ENCODE results near the gene CTCFL. TPM values are rescaled to one million over a fixed set of nuclear protein-coding genes. Genes with fewer than 3 reads are reported as not detected.
A peak's percentile ranks its signal among the peaks of the same experiment; 100 is the strongest.

The CTCFL gene
- total and polyA plus RNA-seq, 2 experiments from 2014 or later, result not detected

GRCh38 chr20:57552471-57552870 lies 27.5 kb upstream of the CTCFL start:
- in situ Hi-C loops (cut with MboI), result no loop called here
- WGBS, 2 experiments (ENCODE audit: low coverage in 1 of 2, low lambda C conversion rate in 2 of 2, missing lambda C conversion rate in 2 of 2), result 77 to 85% methylated on average over 6 of the region's 6 CpGs
- H3K4me3 ChIP-seq, result no peak overlapping the region

GRCh38 chr20:57548177-57549058 lies 23.5 kb upstream of the CTCFL start:
- no peak overlapping the region for H3K4me2 ChIP-seq (ENCODE audit: unreplicated experiment)
- H3K9me2 ChIP-seq (ENCODE audit: insufficient read depth), result no peaks in the 10 kb centered on the region
- no peak for TF ChIP-seq EZH2phosphoT487 (IDR thresholded peaks at IDR 0.05; ENCODE audit: insufficient read depth, low read depth)
- TF ChIP-seq EZH2 (IDR thresholded peaks at IDR 0.05; ENCODE audit: insufficient read depth, poor library complexity, severe bottlenecking), result no peak
- H3K27ac ChIP-seq, result no peak overlapping the region
- no peak overlapping the region for H3K9ac ChIP-seq
- H3K27me3 ChIP-seq (replicated peaks; ENCODE audit: insufficient read depth), result peaks cover 56% of the 10 kb centered on the region
- no peaks in the 10 kb centered on the region for H3K79me2 ChIP-seq (ENCODE audit: insufficient read depth)
- no peaks in the 10 kb centered on the region for H3K36me3 ChIP-seq (ENCODE audit: low read depth)
- no peaks in the 10 kb centered on the region for H3F3A ChIP-seq (ENCODE audit: insufficient read depth)
- no peaks in the 10 kb centered on the region for H3K9me3 ChIP-seq (ENCODE audit: low read depth)
- H4K20me1 ChIP-seq (ENCODE audit: insufficient read depth), result no peaks in the 10 kb centered on the region
- no peak overlapping the region for H3K4me3 ChIP-seq
- no peak for DNase-seq
- WGBS, 2 experiments (ENCODE audit: low coverage in 1 of 2, low lambda C conversion rate in 2 of 2, missing lambda C conversion rate in 2 of 2), result 59 to 61% methylated on average over 21 of the region's 21 CpGs
- no peaks in the 10 kb centered on the region for H3K4me1 ChIP-seq (ENCODE audit: insufficient read depth)
- in situ Hi-C loops (cut with MboI), result no loop called here
- H2AFZ ChIP-seq, result no peak overlapping the region

More at GRCh38 chr20:57552471-57552870, 27.5 kb upstream of the CTCFL start:
- H3K27ac ChIP-seq, result no peak overlapping the region
- no peaks in the 10 kb centered on the region for H3K79me2 ChIP-seq (ENCODE audit: insufficient read depth)
- no peaks in the 10 kb centered on the region for H4K20me1 ChIP-seq (ENCODE audit: insufficient read depth)
- no peaks in the 10 kb centered on the region for H3K36me3 ChIP-seq (ENCODE audit: low read depth)
- no peak overlapping the region for H3K9ac ChIP-seq
- H2AFZ ChIP-seq, result no peak overlapping the region
- no peaks in the 10 kb centered on the region for H3K9me3 ChIP-seq (ENCODE audit: low read depth)
- H3K4me2 ChIP-seq (ENCODE audit: unreplicated experiment), result no peak overlapping the region
- H3K4me1 ChIP-seq (ENCODE audit: insufficient read depth), result no peaks in the 10 kb centered on the region
- peaks cover 55% of the 10 kb centered on the region for H3K27me3 ChIP-seq (replicated peaks; ENCODE audit: insufficient read depth)
- no peaks in the 10 kb centered on the region for H3K9me2 ChIP-seq (ENCODE audit: insufficient read depth)
- H3F3A ChIP-seq (ENCODE audit: insufficient read depth), result no peaks in the 10 kb centered on the region
- TF ChIP-seq EZH2phosphoT487 (IDR thresholded peaks at IDR 0.05; ENCODE audit: insufficient read depth, low read depth) (no peak), EZH2 (IDR thresholded peaks at IDR 0.05; ENCODE audit: insufficient read depth, poor library complexity, severe bottlenecking) (no peak)
- no peak for DNase-seq

GRCh38 chr20:57546956-57547649 lies 22.2 kb upstream of the CTCFL start:
- H3K79me2 ChIP-seq (ENCODE audit: insufficient read depth), result no peaks in the 10 kb centered on the region
- H3K4me1 ChIP-seq (ENCODE audit: insufficient read depth), result no peaks in the 10 kb centered on the region
- no peak overlapping the region for H3K4me3 ChIP-seq
- in situ Hi-C loops (cut with MboI), result no loop called here
- no peak overlapping the region for H3K9ac ChIP-seq
- peaks cover 52% of the 10 kb centered on the region for H3K27me3 ChIP-seq (replicated peaks; ENCODE audit: insufficient read depth)
- no peaks in the 10 kb centered on the region for H4K20me1 ChIP-seq (ENCODE audit: insufficient read depth)
- no peak overlapping the region for H2AFZ ChIP-seq
- no peaks in the 10 kb centered on the region for H3F3A ChIP-seq (ENCODE audit: insufficient read depth)
- DNase-seq, result peak; percentile 12
- TF ChIP-seq EZH2phosphoT487 (IDR thresholded peaks at IDR 0.05; ENCODE audit: insufficient read depth, low read depth), result no peak
- no peak for TF ChIP-seq EZH2 (IDR thresholded peaks at IDR 0.05; ENCODE audit: insufficient read depth, poor library complexity, severe bottlenecking)
- H3K9me3 ChIP-seq (ENCODE audit: low read depth), result no peaks in the 10 kb centered on the region
- H3K27ac ChIP-seq, result no peak overlapping the region
- H3K9me2 ChIP-seq (ENCODE audit: insufficient read depth), result no peaks in the 10 kb centered on the region
- WGBS, 2 experiments (ENCODE audit: low coverage in 1 of 2, low lambda C conversion rate in 2 of 2, missing lambda C conversion rate in 2 of 2), result 59 to 60% methylated on average over 8 of the region's 8 CpGs
- no peak overlapping the region for H3K4me2 ChIP-seq (ENCODE audit: unreplicated experiment)
- no peaks in the 10 kb centered on the region for H3K36me3 ChIP-seq (ENCODE audit: low read depth)

GRCh38 chr20:57545927-57546662 lies 21.2 kb upstream of the CTCFL start:
- Histone ChIP-seq H3K27me3 (replicated peaks; ENCODE audit: insufficient read depth) (peaks cover 54% of the 10 kb centered on the region), H2AFZ (no peak overlapping the region), H3K9me2 (ENCODE audit: insufficient read depth) (no peaks in the 10 kb centered on the region), H3K36me3 (ENCODE audit: low read depth) (no peaks in the 10 kb centered on the region), H3K27ac (no peak overlapping the region), H3K9ac (no peak overlapping the region), H4K20me1 (ENCODE audit: insufficient read depth) (no peaks in the 10 kb centered on the region), H3K9me3 (ENCODE audit: low read depth) (no peaks in the 10 kb centered on the region), H3K79me2 (ENCODE audit: insufficient read depth) (no peaks in the 10 kb centered on the region), H3K4me3 (no peak overlapping the region), H3F3A (ENCODE audit: insufficient read depth) (no peaks in the 10 kb centered on the region), H3K4me1 (ENCODE audit: insufficient read depth) (no peaks in the 10 kb centered on the region), H3K4me2 (ENCODE audit: unreplicated experiment) (no peak overlapping the region)
- TF ChIP-seq EZH2 (IDR thresholded peaks at IDR 0.05; ENCODE audit: insufficient read depth, poor library complexity, severe bottlenecking) (no peak), EZH2phosphoT487 (IDR thresholded peaks at IDR 0.05; ENCODE audit: insufficient read depth, low read depth) (no peak)
- in situ Hi-C loops (cut with MboI), result no loop called here
- no peak for DNase-seq
- WGBS, 2 experiments (ENCODE audit: low coverage in 1 of 2, low lambda C conversion rate in 2 of 2, missing lambda C conversion rate in 2 of 2), result 67 to 69% methylated on average over 12 of the region's 12 CpGs

Data from GM23248 (cell line).